ENCODE results near the gene IPMK.

IPMK gene

GRCh38 chr10:58220769-58221451 lies 46.8 kb downstream of the IPMK start:
- H3K4me1 ChIP-seq (ENCODE audit: control insufficient read depth, low read length) = no peaks in the 10 kb centered on the region
- H3K27me3 ChIP-seq (ENCODE audit: control insufficient read depth, low read length) = no peaks in the 10 kb centered on the region
- no peak overlapping the region for H3K4me3 ChIP-seq (ENCODE audit: low read length)
- no peaks in the 10 kb centered on the region for H3F3A ChIP-seq (ENCODE audit: control insufficient read depth, insufficient read depth)
- H3K79me2 ChIP-seq (ENCODE audit: control insufficient read depth, low read length) = no peaks in the 10 kb centered on the region
- no peaks in the 10 kb centered on the region for H3K9me2 ChIP-seq (replicated peaks; ENCODE audit: control insufficient read depth, low read length)
- TF ChIP-seq EZH2phosphoT487 (IDR thresholded peaks at IDR 0.05; ENCODE audit: borderline replicate concordance, low read length) (no peak), CTCF (IDR thresholded peaks at IDR 0.05; ENCODE audit: low read depth, low read length, poor library complexity, severe bottlenecking) (no peak)
- H3K36me3 ChIP-seq (ENCODE audit: control insufficient read depth, low read length) = peaks cover 13% of the 10 kb centered on the region
- H3K27ac ChIP-seq (ENCODE audit: low read depth, low read length) = no peak overlapping the region
- no peaks in the 10 kb centered on the region for H3K9me3 ChIP-seq (ENCODE audit: control insufficient read depth, insufficient read depth, low read length)
- H4K20me1 ChIP-seq (ENCODE audit: control insufficient read depth, insufficient read depth, low read depth, low read length) = no peaks in the 10 kb centered on the region
- H3K4me2 ChIP-seq (ENCODE audit: low read length) = no peak overlapping the region

GRCh38 chr10:58219875-58220274 lies 47.8 kb downstream of the IPMK start:
- Histone ChIP-seq H3K36me3 (ENCODE audit: control insufficient read depth, low read length) (peaks cover 5% of the 10 kb centered on the region; the same call in 1 of the 2 replicates), H3F3A (ENCODE audit: control insufficient read depth, insufficient read depth) (no peaks in the 10 kb centered on the region)

DNA sequence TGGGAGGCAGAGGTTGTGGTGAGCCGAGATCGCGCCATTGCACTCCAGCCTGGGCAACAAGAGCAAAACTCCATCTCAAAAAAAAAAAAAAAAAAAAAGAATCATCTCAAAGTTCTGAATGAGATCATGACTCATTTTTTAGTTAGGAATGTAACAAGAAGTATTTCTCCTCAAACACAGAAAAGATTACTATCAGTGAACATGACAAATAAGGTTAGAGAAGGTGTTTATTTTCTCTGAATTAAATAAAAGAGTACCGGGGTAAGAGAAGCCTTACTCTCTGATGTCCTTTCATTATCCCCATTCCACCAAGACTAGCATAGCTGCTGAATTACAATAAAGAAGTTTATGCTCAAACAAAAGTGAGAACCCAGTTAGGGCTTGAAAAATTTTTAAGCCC lies 50.1 kb downstream of the IPMK start:
- Histone ChIP-seq H3K9me2 (replicated peaks; ENCODE audit: control insufficient read depth, low read length) (no peaks in the 10 kb centered on the region), H3K4me2 (ENCODE audit: low read length) (no peak overlapping the region), H3F3A (ENCODE audit: control insufficient read depth, insufficient read depth) (no peaks in the 10 kb centered on the region), H4K20me1 (ENCODE audit: control insufficient read depth, insufficient read depth, low read depth, low read length) (no peaks in the 10 kb centered on the region), H3K79me2 (ENCODE audit: control insufficient read depth, low read length) (no peaks in the 10 kb centered on the region), H3K27me3 (ENCODE audit: control insufficient read depth, low read length) (no peaks in the 10 kb centered on the region), H3K4me1 (ENCODE audit: control insufficient read depth, low read length) (no peaks in the 10 kb centered on the region), H3K9me3 (ENCODE audit: control insufficient read depth, insufficient read depth, low read length) (no peaks in the 10 kb centered on the region), H3K4me3 (ENCODE audit: low read length) (no peak overlapping the region), H3K27ac (ENCODE audit: low read depth, low read length) (no peak overlapping the region), H3K36me3 (ENCODE audit: control insufficient read depth, low read length) (peaks cover 8% of the 10 kb centered on the region)
- TF ChIP-seq EZH2phosphoT487 (IDR thresholded peaks at IDR 0.05; ENCODE audit: borderline replicate concordance, low read length) (no peak), CTCF (IDR thresholded peaks at IDR 0.05; ENCODE audit: low read depth, low read length, poor library complexity, severe bottlenecking) (no peak)

More at GRCh38 chr10:58219875-58220274, 47.8 kb downstream of the IPMK start:
- Histone ChIP-seq H3K79me2 (ENCODE audit: control insufficient read depth, low read length) (no peaks in the 10 kb centered on the region), H3K9me2 (replicated peaks; ENCODE audit: control insufficient read depth, low read length) (no peaks in the 10 kb centered on the region), H3K4me1 (ENCODE audit: control insufficient read depth, low read length) (no peaks in the 10 kb centered on the region), H3K9me3 (ENCODE audit: control insufficient read depth, insufficient read depth, low read length) (no peaks in the 10 kb centered on the region), H3K4me2 (ENCODE audit: low read length) (no peak overlapping the region), H3K27me3 (ENCODE audit: control insufficient read depth, low read length) (no peaks in the 10 kb centered on the region), H3K4me3 (ENCODE audit: low read length) (no peak overlapping the region), H4K20me1 (ENCODE audit: control insufficient read depth, insufficient read depth, low read depth, low read length) (no peaks in the 10 kb centered on the region), H3K27ac (ENCODE audit: low read depth, low read length) (no peak overlapping the region)
- TF ChIP-seq CTCF (IDR thresholded peaks at IDR 0.05; ENCODE audit: low read depth, low read length, poor library complexity, severe bottlenecking) (no peak), EZH2phosphoT487 (IDR thresholded peaks at IDR 0.05; ENCODE audit: borderline replicate concordance, low read length) (no peak)

Data from DOHH2 (cell line).